ENCODE data around the gene CCDC85B.

GRCh38 chr11:65915101-65915820, 24.8 kb downstream of the CCDC85B start:
- no peak for TF ChIP-seq MAX (IDR thresholded peaks at IDR 0.05)
- no peak for TF ChIP-seq CTCF (IDR thresholded peaks at IDR 0.05; ENCODE audit: control extremely low read depth in 1 of 3, insufficient read depth in 1 of 3, low read depth in 1 of 3, low read length in 3 of 3)
- no peak for TF ChIP-seq SP1 (IDR thresholded peaks at IDR 0.05; ENCODE audit: low read depth, low read length)
- no peak for TF ChIP-seq BACH1 (IDR thresholded peaks at IDR 0.05; ENCODE audit: low read length)
- TF ChIP-seq EP300 (IDR thresholded peaks at IDR 0.05; ENCODE audit: borderline replicate concordance in 1 of 2, low read depth in 2 of 2, low read length in 2 of 2): no peak
- no peak for TF ChIP-seq POLR2A (IDR thresholded peaks at IDR 0.05; ENCODE audit: control extremely low read depth in 1 of 2, low read depth in 2 of 2, low read length in 2 of 2)
- no peak for TF ChIP-seq RAD21 (IDR thresholded peaks at IDR 0.05 in 1 of 2, conservative IDR thresholded peaks at IDR 0.05 in 1 of 2; ENCODE audit: low read depth in 2 of 2, low read length in 2 of 2)
- no peak for TF ChIP-seq YY1 (IDR thresholded peaks at IDR 0.05; ENCODE audit: low read depth, low read length)
- TF ChIP-seq GABPA (IDR thresholded peaks at IDR 0.05; ENCODE audit: borderline replicate concordance, insufficient read depth, low read length): no peak
- no peak for TF ChIP-seq EGR1 (IDR thresholded peaks at IDR 0.05; ENCODE audit: borderline replicate concordance, low read depth, low read length)
- TF ChIP-seq EZH2 (IDR thresholded peaks at IDR 0.05; ENCODE audit: low read depth, low read length, severe bottlenecking): no peak

Data from H1 (cell line).